Stimulated activated CD4-positive, alpha-beta T cell treated with anti-CD3 and anti-CD28 coated beads, Interleukin-4, amount 100 ng/mL, for 1 hour (primary cell): ENCODE data around the gene C15orf39.

ENCODE experiments used
- DNase-seq: peaks from one replicate; pipeline ENCODE4 v3.0.0-alpha.2; 2020

C15orf39 gene

DNA sequence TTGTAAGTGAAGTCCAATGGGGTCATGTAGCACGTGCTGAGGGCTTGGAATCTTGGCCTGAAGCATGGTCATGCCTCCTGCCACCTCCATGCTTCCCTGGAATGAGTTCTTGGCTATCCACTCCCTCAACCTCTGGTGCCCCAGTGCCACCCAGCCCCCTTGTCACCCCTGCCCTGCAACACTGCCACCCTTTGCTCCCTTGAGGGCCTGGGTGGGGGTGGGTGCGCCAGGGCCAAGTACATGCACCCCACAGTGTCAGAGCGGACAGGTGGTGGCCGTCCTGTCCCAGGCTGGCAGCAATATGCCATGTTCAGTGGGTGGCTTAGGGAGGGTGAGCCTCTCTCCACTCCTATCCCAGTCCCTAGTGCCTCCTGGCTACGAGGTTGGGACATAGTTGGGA, 27.6 kb upstream of the C15orf39 start:
- no peak for DNase-seq

DNA sequence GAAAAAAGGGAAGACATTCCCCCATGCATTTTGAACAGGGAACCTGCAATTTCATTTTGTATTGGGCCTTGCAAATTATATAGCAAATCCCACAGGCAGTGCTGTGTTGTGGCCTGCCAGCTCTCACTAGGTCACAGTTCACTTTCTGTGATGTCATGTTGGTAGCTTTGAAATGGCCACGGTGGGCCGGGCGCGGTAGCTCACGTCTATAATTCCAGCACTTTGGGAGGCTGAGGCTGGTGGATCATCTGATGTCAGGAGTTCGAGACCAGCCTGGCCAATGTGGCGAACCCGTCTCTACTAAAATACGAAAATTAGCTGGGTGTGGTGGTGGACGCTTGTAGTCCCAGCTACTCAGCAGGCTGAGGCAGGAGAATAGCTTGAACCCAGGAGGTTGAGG, 27.0 kb upstream of the C15orf39 start:
- DNase-seq, result no peak

GRCh38 chr15:75176396-75176761, 25.3 kb upstream of the C15orf39 start:
- DNase-seq, result no peak

GRCh38 chr15:75177360-75178071, 24.2 kb upstream of the C15orf39 start:
- no peak for DNase-seq

- no peak for DNase-seq
These were observed 23.3 kb upstream of the C15orf39 start for GRCh38 chr15:75178171-75178937.

GRCh38 chr15:75178938-75179745, 22.5 kb upstream of the C15orf39 start:
- no peak for DNase-seq

DNA sequence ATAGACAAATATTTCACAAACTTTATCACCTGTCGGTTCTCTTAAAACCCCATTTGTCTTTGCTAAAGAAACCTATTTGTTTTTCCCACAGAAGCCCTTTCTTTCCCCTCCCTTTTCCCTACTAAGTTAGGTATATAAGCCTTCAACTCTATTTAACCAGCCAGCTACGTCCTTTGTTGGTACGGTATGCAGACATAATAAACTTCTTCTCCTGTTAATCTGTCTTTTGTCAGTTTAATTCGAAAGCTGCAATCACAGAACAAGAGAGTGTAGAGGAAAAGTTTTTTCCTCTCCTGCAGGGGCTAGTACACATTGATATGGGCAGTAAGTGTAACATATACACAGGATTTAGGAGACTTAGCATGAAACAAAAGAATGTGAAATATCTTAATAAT, 21.9 kb upstream of the C15orf39 start:
- DNase-seq, result no peak

GRCh38 chr15:75181780-75182179, 19.9 kb upstream of the C15orf39 start:
- no peak for DNase-seq

- no peak for DNase-seq
These were observed 19.2 kb upstream of the C15orf39 start for GRCh38 chr15:75182187-75183131.

GRCh38 chr15:75185271-75186029, 16.2 kb upstream of the C15orf39 start:
- DNase-seq, result no peak

DNA sequence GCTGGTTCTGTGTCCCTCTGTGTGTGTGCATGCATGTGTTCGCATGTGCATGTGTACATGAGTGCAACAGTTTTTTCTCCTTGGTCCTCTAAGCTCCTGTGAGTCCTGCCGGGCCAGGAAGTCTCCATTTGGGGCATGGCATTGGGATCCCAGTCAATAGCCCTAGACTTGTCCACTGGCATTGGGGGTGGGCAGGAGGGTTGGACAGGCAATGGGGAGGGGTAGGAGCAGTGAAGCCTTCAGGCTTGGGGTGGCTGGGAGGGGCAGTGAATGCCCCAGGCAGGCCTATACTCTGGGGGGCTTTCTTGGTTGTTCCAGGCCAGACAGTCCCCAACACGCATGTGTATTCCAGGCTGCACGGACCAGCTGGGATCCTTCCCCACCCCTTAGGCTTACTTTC, 15.6 kb upstream of the C15orf39 start:
- DNase-seq, result no peak

DNA sequence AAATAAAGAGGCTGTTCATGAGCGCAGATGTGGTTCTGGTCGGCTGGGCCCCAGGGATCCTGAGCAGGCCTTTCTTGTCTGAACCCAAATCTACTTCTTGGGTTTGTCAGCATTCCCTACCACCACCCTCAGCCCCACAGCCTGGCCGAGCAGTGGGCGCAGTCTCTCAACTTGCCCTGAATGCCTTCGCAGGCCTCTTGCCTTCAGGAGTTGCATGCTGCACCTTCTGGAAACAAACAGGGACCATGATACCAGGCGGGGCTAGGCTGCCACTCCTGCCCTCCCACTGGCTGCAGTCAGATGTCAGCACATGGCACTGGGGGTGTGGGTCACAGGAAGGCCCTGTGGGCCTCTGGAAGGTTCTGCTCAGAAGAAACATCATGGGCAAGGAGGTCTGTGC, 13.2 kb upstream of the C15orf39 start:
- no peak for DNase-seq

- no peak for DNase-seq
These were observed 10.4 kb upstream of the C15orf39 start for GRCh38 chr15:75191235-75191634.

- DNase-seq, result no peak
These were observed 9.4 kb upstream of the C15orf39 start for GRCh38 chr15:75192307-75192706.

GRCh38 chr15:75193272-75193671, 8.4 kb upstream of the C15orf39 start:
- no peak for DNase-seq

DNA sequence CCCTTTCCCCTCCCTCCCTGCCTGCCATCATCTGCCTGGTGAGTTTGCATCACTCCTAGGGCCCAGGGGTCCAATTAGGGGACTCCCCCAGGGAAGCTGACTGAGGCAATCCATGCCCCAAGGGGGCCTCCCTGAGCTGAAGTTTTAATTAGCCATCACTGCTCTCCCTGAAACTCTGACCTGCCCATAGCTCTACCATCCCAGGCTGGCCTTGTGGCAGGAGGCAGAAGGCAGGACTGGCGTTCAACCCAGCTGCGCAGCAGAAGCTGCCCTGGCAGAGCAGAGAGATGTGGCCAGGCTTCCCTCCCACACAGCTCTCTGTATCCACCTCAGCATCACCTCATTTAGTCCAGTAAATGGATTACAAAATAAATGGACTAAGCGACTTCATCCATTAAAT, 7.7 kb upstream of the C15orf39 start:
- DNase-seq, result no peak

DNA sequence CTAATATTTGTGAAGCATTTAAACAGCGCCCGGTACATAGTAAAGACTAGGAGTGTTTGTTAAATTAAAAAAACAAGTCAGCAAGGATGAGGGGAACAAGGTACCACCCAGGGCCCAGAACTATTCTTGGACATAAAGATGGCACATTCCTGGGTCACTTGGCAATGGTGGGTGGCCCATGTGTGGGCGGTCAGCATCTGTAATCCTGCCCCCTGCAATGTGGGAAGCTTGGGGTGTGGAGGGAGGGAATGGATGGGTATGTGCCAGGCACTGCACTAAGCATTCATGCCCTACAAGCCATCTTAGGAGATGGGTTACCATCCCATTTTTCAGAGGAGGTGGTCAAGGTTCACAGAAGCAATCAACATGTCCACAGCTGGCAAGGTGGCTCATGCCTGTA, 7.3 kb upstream of the C15orf39 start:
- no peak for DNase-seq

DNA sequence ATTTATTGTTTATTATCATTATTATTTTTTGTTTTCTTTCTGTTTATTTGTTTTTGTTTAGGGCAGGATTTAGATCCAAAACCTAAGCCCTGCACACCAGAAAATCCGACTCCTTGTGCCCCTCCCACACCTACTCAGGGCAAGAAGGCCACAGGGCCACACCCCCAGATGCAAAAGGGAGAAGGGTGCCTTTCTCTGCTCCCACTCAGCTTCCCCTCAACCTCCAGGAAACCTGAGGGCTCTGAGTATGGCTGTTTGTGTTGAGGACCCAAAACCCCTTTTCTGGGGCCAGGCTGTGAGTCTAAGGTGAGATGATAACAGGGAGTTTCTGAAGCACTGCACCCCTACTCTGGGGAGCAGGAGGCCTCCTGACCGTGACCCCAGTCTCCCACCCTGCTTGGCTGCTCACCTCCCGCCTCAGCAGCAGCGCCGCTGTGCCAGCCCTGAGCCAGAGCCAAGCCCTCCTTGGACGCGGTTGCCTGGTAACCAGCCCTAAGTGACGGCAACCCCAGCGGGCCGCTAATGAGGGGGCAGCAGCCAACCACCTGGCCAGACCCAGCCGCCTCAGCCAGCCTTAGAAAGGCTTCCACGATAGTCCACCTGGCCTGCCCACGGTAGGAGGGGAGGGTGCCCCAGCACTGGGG, 6.4 kb upstream of the C15orf39 start:
- DNase-seq, result no peak

DNA sequence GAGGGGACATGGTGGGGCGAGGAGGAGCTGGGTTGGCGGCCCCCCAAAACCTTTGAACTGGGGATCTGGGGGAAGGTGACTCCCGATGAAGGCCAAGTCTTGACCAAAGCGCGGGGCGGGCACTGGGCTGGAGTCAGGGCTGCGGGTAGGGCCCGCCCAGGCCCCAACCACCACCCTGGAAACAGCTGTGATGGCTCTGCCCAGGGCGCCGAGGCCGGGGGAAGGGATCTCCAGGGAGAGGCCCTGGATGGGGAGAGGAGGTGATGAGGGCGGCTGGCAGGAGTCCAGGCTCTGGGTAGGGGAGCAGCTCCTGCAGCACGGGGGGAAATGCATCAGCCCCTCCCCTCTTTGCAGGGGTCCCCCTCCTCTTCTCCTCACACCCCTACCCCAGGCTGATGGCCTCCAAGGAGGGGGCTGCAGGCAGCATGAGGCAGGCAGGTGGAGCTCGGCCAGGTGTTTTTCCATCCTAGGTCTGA, 5.9 kb upstream of the C15orf39 start:
- no peak for DNase-seq

- DNase-seq, result no peak
These were observed 4.5 kb upstream of the C15orf39 start for GRCh38 chr15:75197062-75197630.
